ENCODE data around the gene NDUFS7. TPM values are rescaled to one million over a fixed set of nuclear protein-coding genes. Genes with fewer than 3 reads are reported as not detected.

NDUFS7 gene
- polyA plus RNA-seq, 1 experiment, result 59.6 TPM

- TF ChIP-seq CTCF (IDR thresholded peaks at IDR 0.05; ENCODE audit: insufficient read depth, low read depth, low read length), result no peak
- DNase-seq (ENCODE audit: low read depth), result no peak
- CTCF ChIA-PET, result interaction anchor here (0.9 kb wide), 1 partner anchor 14 kb away, joined by 3 read pairs; no protein-coding TSS in a partner anchor
- Histone ChIP-seq H3K4me3 (ENCODE audit: low read depth, low read length) (no peak overlapping the region), H3K27me3 (ENCODE audit: control insufficient read depth, insufficient read depth, low read length) (no peaks in the 10 kb centered on the region), H3K36me3 (ENCODE audit: control insufficient read depth, insufficient read depth, low read length) (peaks cover 43% of the 10 kb centered on the region)
- POLR2A ChIA-PET, result no interaction called here
Measured at GRCh38 chr19:1422943-1423342, 39.2 kb downstream of the NDUFS7 start.

GRCh38 chr19:1423436-1424191 is 39.9 kb downstream of the NDUFS7 start:
- POLR2A ChIA-PET, result no interaction called here
- Histone ChIP-seq H3K27me3 (ENCODE audit: control insufficient read depth, insufficient read depth, low read length) (no peaks in the 10 kb centered on the region), H3K36me3 (ENCODE audit: control insufficient read depth, insufficient read depth, low read length) (peaks cover 44% of the 10 kb centered on the region), H3K4me3 (ENCODE audit: low read depth, low read length) (no peak overlapping the region)
- no peak for DNase-seq (ENCODE audit: low read depth)
- no peak for TF ChIP-seq CTCF (IDR thresholded peaks at IDR 0.05; ENCODE audit: insufficient read depth, low read depth, low read length)
- CTCF ChIA-PET, result interaction anchor here (0.9 kb wide), 1 partner anchor 15 kb away, joined by 3 read pairs; no protein-coding TSS in a partner anchor

- H3K36me3 ChIP-seq (ENCODE audit: control insufficient read depth, insufficient read depth, low read length), result peaks cover 46% of the 10 kb centered on the region
- ChIA-PET POLR2A (no interaction called here), CTCF (no interaction called here)
- no peaks in the 10 kb centered on the region for H3K27me3 ChIP-seq (ENCODE audit: control insufficient read depth, insufficient read depth, low read length)
- H3K4me3 ChIP-seq (ENCODE audit: low read depth, low read length), result no peak overlapping the region
- TF ChIP-seq CTCF (IDR thresholded peaks at IDR 0.05; ENCODE audit: insufficient read depth, low read depth, low read length), result no peak
- DNase-seq (ENCODE audit: low read depth), result no peak
Measured at GRCh38 chr19:1424192-1424955, 40.7 kb downstream of the NDUFS7 start.

- Histone ChIP-seq H3K36me3 (ENCODE audit: control insufficient read depth, insufficient read depth, low read length) (peaks cover 51% of the 10 kb centered on the region), H3K27me3 (ENCODE audit: control insufficient read depth, insufficient read depth, low read length) (no peaks in the 10 kb centered on the region), H3K4me3 (ENCODE audit: low read depth, low read length) (no peak overlapping the region)
- POLR2A ChIA-PET, result no interaction called here
- no peak for TF ChIP-seq CTCF (IDR thresholded peaks at IDR 0.05; ENCODE audit: insufficient read depth, low read depth, low read length)
- CTCF ChIA-PET, result no interaction called here
- no peak for DNase-seq (ENCODE audit: low read depth)
Measured at GRCh38 chr19:1425102-1425837, 41.6 kb downstream of the NDUFS7 start.

GRCh38 chr19:1425902-1426301 is 42.2 kb downstream of the NDUFS7 start:
- ChIA-PET POLR2A (no interaction called here), CTCF (no interaction called here)
- H3K4me3 ChIP-seq (ENCODE audit: low read depth, low read length), result no peak overlapping the region
- DNase-seq (ENCODE audit: low read depth), result no peak
- TF ChIP-seq CTCF (IDR thresholded peaks at IDR 0.05; ENCODE audit: insufficient read depth, low read depth, low read length), result no peak
- no peaks in the 10 kb centered on the region for H3K27me3 ChIP-seq (ENCODE audit: control insufficient read depth, insufficient read depth, low read length)
- peaks cover 49% of the 10 kb centered on the region for H3K36me3 ChIP-seq (ENCODE audit: control insufficient read depth, insufficient read depth, low read length)
